Heart left ventricle (tissue), 16 donors: ENCODE measurements around the gene CMC1. TPM values are rescaled to one million over a fixed set of nuclear protein-coding genes. Genes with fewer than 3 reads are reported as not detected.
A peak's percentile ranks its signal among the peaks of the same experiment; 100 is the strongest.

Experiments
- ATAC-seq, 4 donors: fragments of 200-7000 bp; cut with Tn5 transposase; one replicate each; pipeline ENCODE4 v1.9.1; 2020 to 2022; ENCODE audit warnings: moderate library complexity in 4 of 4, mild to moderate bottlenecking in 3 of 4, moderate number of reproducible peaks in 1 of 4
- DNase-seq, 5 donors: peaks; one replicate each; pipeline ENCODE4 v3.0.0-alpha.2; 2020
- H3K27ac ChIP-seq, 12 donors: fragments of 200-600 bp; sonication (generic) in 4 of 12; one replicate each; pipeline versions ENCODE4 v1.5.0 to v1.8.0; 2016 to 2022; ENCODE audit warnings: mild to moderate bottlenecking in 2 of 12
- H3K27me3 ChIP-seq, 9 donors: fragments of 200-600 bp; sonication (generic) in 2 of 9; one replicate each; pipeline versions ENCODE4 v1.5.1 to v1.8.0; 2016 to 2022; ENCODE audit warnings: mild to moderate bottlenecking in 3 of 9
- H3K36me3 ChIP-seq, 9 donors: fragments of 200-600 bp; sonication (generic) in 2 of 9; one replicate each; pipeline versions ENCODE4 v1.5.0 to v1.8.0; 2018 to 2022; ENCODE audit warnings: mild to moderate bottlenecking in 2 of 9
- H3K4me1 ChIP-seq, 12 donors: fragments of 200-600 bp; sonication (generic) in 4 of 12; one replicate each; pipeline versions ENCODE4 v1.5.0 to v1.8.0; 2016 to 2022; ENCODE audit warnings: mild to moderate bottlenecking in 3 of 12
- H3K4me3 ChIP-seq, 12 donors: fragments of 200-600 bp; sonication (generic) in 4 of 12; one replicate each; pipeline versions ENCODE4 v1.5.0 to v1.8.0; 2017 to 2022; ENCODE audit warnings: mild to moderate bottlenecking in 9 of 12, moderate library complexity in 4 of 12
- H3K9me3 ChIP-seq, 12 donors: fragments of 200-600 bp; sonication (generic) in 4 of 12; one replicate each; pipeline versions ENCODE4 v1.5.0 to v1.8.0; 2016 to 2022; ENCODE audit warnings: mild to moderate bottlenecking in 1 of 12
- CTCF ChIP-seq, 12 donors: fragments of 200-600 bp; sonication (generic) in 4 of 12; IDR thresholded peaks; one replicate each; pipeline versions ENCODE4 v1.5.0 to v1.8.0; 2018 to 2022; ENCODE audit warnings: antibody characterized with exemption in 12 of 12, mild to moderate bottlenecking in 5 of 12
- POLR2A ChIP-seq, 2 donors: fragments of 450-650 bp; IDR thresholded peaks; one replicate each; pipeline ENCODE4 v1.6.1; 2017; ENCODE audit warnings: antibody characterized with exemption in 2 of 2, mild to moderate bottlenecking in 2 of 2, moderate library complexity in 2 of 2
- WGBS, 4 donors: extraction: QIAGEN DNeasy Blood & Tissue Kit in 2 of 4; methylation state at CpG; one replicate each; pipeline versions ENCODE4 v1.1.5 to v1.1.7; 2013 to 2018; 5-methylcytosine and 5-hydroxymethylcytosine counted together
- intact Hi-C, 10 donors: fragments of 100-400 bp; cut with DNase I; formaldehyde crosslinking; loops; one replicate each; pipeline versions ENCODE4 v1.11.1 to v1.14.2; 2022
- polyA plus RNA-seq, 2 donors: library from polyadenylated mRNA; stranded (reverse); fragments of 200-250 nt; gene quantifications; one replicate each; pipeline ENCODE4 v1.2.3, GENCODE V29; 2013
- total RNA-seq, 9 donors: library from RNA; depleted of rRNA in 2 of 9; stranded (reverse); fragments of >200 nt in 2 of 9; fragmentation: NEBNext Ultra II Directional in 3 of 9; extraction: Animal tissue kit (Norgen Biotek cat#: 25700) in 3 of 9; gene quantifications; one replicate each; pipeline versions ENCODE4 v1.1.0 to v1.2.4, GENCODE V29; 2016 to 2023
- donor health status: ischemic (EF 13 %, LVEDD 7.1; RV severe dilation, severe dysfunction).
- donor health status: healthy with polysubstance abuse.
- donor health status: DM: no; HTN: yes; CAD: no.
- donor health status: DM: no; HTN: no; CAD: no.
- donor health status: ischemic (EF 25% LVEDD 6.9; RV normal size, moderate dysfunction).
- donor health status: ischemic (EF 25% LVEDD 5.7; RV mildly dilated, moderate dysfunction).
- donor health status: healthy.
- donor health status: DM: yes; HTN: yes; CAD: no.
- donor health status: ischemic (EF 35%, LVEDD 5.7; RV mildly dilated, moderate dysfunction).
- donor health status: nonischemic (EF 11% LVEDD 7.7; RV severe dilation, severe dysfunction).
- donor health status: DM: yes; HTN: yes; CAD: no.
- donor health status: PGD.
- donor health status: ischemic (EF 29% LVEDD 5.4; RV normal size, mild dysfunction).
- donor health status: nonischemic (EF 23%, LVEDD 6.1; RV moderate dilation, normal function).

Gene CMC1
- total and polyA plus RNA-seq, 11 donors, result 14.9 to 106 (median 27.6) TPM

GRCh38 chr3:28322464-28322863 lies 81.0 kb downstream of the CMC1 start:
- no peaks in the 10 kb centered on the region for H3K9me3 ChIP-seq
- peaks cover 0 to 94% (median 62%) of the 10 kb centered on the region in 9 donors for H3K36me3 ChIP-seq
- peaks cover 0 to 15% (median 0%) of the 10 kb centered on the region in 12 donors for H3K4me1 ChIP-seq
- ATAC-seq (no peak), DNase-seq (no peak)
- no peak overlapping the region for H3K4me3 ChIP-seq
- intact Hi-C loops, result loop anchor here in 1 of 10 donors (10.0 kb wide), 1 partner anchor 608 kb away; no protein-coding TSS in a partner anchor
- no peak overlapping the region for H3K27ac ChIP-seq
- TF ChIP-seq POLR2A (IDR thresholded peaks at IDR 0.05) (no peak), CTCF (IDR thresholded peaks at IDR 0.05) (no peak)
- H3K27me3 ChIP-seq, result no peaks in the 10 kb centered on the region
- 91 to 96% (median 94%) methylated on average over 1 of the region's 1 CpG for WGBS, 4 donors

- Histone ChIP-seq H3K36me3 (peaks cover 0 to 86% (median 44%) of the 10 kb centered on the region in 9 donors), H3K9me3 (no peaks in the 10 kb centered on the region), H3K27me3 (no peaks in the 10 kb centered on the region), H3K4me3 (no peak overlapping the region), H3K27ac (no peak overlapping the region), H3K4me1 (peaks cover 0 to 16% (median 0%) of the 10 kb centered on the region in 12 donors)
- DNase-seq, result no peak
- intact Hi-C loops, result loop anchor here in 3 of 10 donors (5.0 to 10.0 kb wide), 2 partner anchors 612 to 614 kb away; no protein-coding TSS in a partner anchor
- TF ChIP-seq POLR2A (IDR thresholded peaks at IDR 0.05) (no peak), CTCF (IDR thresholded peaks at IDR 0.05) (no peak)
- 72 to 78% (median 74%) methylated on average over 2 of the region's 2 CpGs for WGBS, 4 donors
- ATAC-seq, result peak in 3 of 4 donors; percentile 15 to 39 (median 37)
These were observed 85.1 kb downstream of the CMC1 start for GRCh38 chr3:28326458-28326926.

- H3K27ac ChIP-seq, result no peak overlapping the region
- TF ChIP-seq POLR2A (IDR thresholded peaks at IDR 0.05) (no peak), CTCF (IDR thresholded peaks at IDR 0.05) (peak; percentile 61 to 82 (median 75))
- ATAC-seq, result no peak
- H3K27me3 ChIP-seq, result no peaks in the 10 kb centered on the region
- 82 to 84% (median 83%) methylated on average over 4 of the region's 4 CpGs for WGBS, 4 donors
- peaks cover 0 to 16% (median 0%) of the 10 kb centered on the region in 12 donors for H3K4me1 ChIP-seq
- intact Hi-C loops, result loop anchor here in 9 of 10 donors (1.0 to 10.0 kb wide), 4 partner anchors 614 to 616 kb away; no protein-coding TSS in a partner anchor
- DNase-seq, result no peak
- peaks cover 0 to 87% (median 49%) of the 10 kb centered on the region in 9 donors for H3K36me3 ChIP-seq
- H3K9me3 ChIP-seq, result no peaks in the 10 kb centered on the region
- no peak overlapping the region for H3K4me3 ChIP-seq
These were observed 87.1 kb downstream of the CMC1 start for GRCh38 chr3:28328188-28329151.

GRCh38 chr3:28334552-28334951 lies 93.1 kb downstream of the CMC1 start:
- H3K4me3 ChIP-seq, result no peak overlapping the region
- ATAC-seq, result no peak
- H3K27me3 ChIP-seq, result no peaks in the 10 kb centered on the region
- H3K36me3 ChIP-seq, result peaks cover 0 to 91% (median 67%) of the 10 kb centered on the region in 9 donors
- H3K9me3 ChIP-seq, result no peaks in the 10 kb centered on the region
- no peaks in the 10 kb centered on the region for H3K4me1 ChIP-seq
- no peak for TF ChIP-seq POLR2A (IDR thresholded peaks at IDR 0.05)
- TF ChIP-seq CTCF (IDR thresholded peaks at IDR 0.05), result peak in 9 of 12 donors; percentile 6 to 37 (median 22)
- no peak overlapping the region for H3K27ac ChIP-seq
- DNase-seq, result no peak
- intact Hi-C loops, result loop anchor here in 1 of 10 donors (5.0 kb wide), 1 partner anchor 622 kb away; no protein-coding TSS in a partner anchor
